Motor neuron (in vitro differentiated cells): ENCODE results near the gene NHLRC4. TPM values are rescaled to one million over a fixed set of nuclear protein-coding genes. Genes with fewer than 3 reads are reported as not detected.
A peak's percentile ranks its signal among the peaks of the same experiment; 100 is the strongest.

Source experiments
- ATAC-seq, 8 experiments: fragments of 200-7000 bp; cut with Tn5 transposase; replicated peaks in 6 of 8; 2 replicates each; pipeline ENCODE4 v1.8.0; 2021; ENCODE audit warnings: mild to moderate bottlenecking in 8 of 8, moderate library complexity in 8 of 8
- H3K27ac ChIP-seq, 2 donors: fragments of 250-450 bp; sonication (Bioruptor Pico); 2 replicates each; pipeline ENCODE4 v1.9.0; 2021; ENCODE audit warnings: antibody characterized with exemption in 2 of 2, mild to moderate bottlenecking in 2 of 2, moderate library complexity in 1 of 2
- H3K4me1 ChIP-seq, 2 donors: fragments of 250-450 bp; sonication (Bioruptor Pico); replicated peaks in 1 of 2; 2 replicates each; pipeline ENCODE4 v1.6.1; 2021; ENCODE audit warnings: antibody characterized with exemption in 2 of 2, mild to moderate bottlenecking in 2 of 2, moderate library complexity in 1 of 2
- H3K4me3 ChIP-seq, 5 donors: fragments of 250-450 bp; sonication (Bioruptor Pico); 2 replicates each; pipeline ENCODE4 v1.9.0; 2021; ENCODE audit warnings: antibody characterized with exemption in 5 of 5, mild to moderate bottlenecking in 5 of 5, moderate library complexity in 4 of 5
- WGBS, 10 experiments: fragments of 450-650 bp; shearing (Covaris generic); methylation state at CpG; one replicate each; pipeline ENCODE4 v1.0.0; 2022; 5-methylcytosine and 5-hydroxymethylcytosine counted together
- in situ Hi-C, 9 experiments: fragments of 400-800 bp; cut with MboI; loops; one replicate each; pipeline ENCODE4 v1.15.0; 2021; ENCODE audit warnings: low sequenced_read_pairs in 9 of 9, low pct_unique_long_range_greater_than_20kb in 2 of 9; ENCODE audit not compliant: unreplicated experiment in 9 of 9
- total RNA-seq, 8 experiments: library from RNA; unstranded; fragments of 300-600 nt; gene quantifications; 2 replicates each; pipeline versions ENCODE4 v1.2.3 to v1.2.4, GENCODE V29; 2022

Gene NHLRC4
- 1 to 10 TPM in 5 of 8 experiments, under 1 TPM in 3; 0.33 to 2.2 (median 1.0) TPM for total RNA-seq

- H3K4me3 ChIP-seq = peak within 1 kb of the TSS in 1 of 5 donors; percentile 4
- ATAC-seq = peak; percentile 21 to 56 (median 45)
- in situ Hi-C loops = no loop called here
- 0 to 22% (median 0%) methylated on average over 1 to 6 of the region's 26 CpGs; no CpG with 5 or more reads in 7 of the 10 experiments for WGBS, 10 experiments
- H3K27ac ChIP-seq = peak within 1 kb of the TSS in 1 of 2 donors; percentile 80
- peaks cover 38% of the 10 kb centered on the region in 2 donors for H3K4me1 ChIP-seq
Observed at GRCh38 chr16:566475-567372, at the start of gene NHLRC4. NHLRC4 (plus strand) TSS chr16:567005; CDS start chr16:568048, 1,043 bp downstream.

- Histone ChIP-seq H3K27ac (no peak overlapping the region), H3K4me3 (no peak overlapping the region), H3K4me1 (no peaks in the 10 kb centered on the region)
- in situ Hi-C loops = no loop called here
- 60 to 93% methylated on average over 1 to 3 of the region's 9 CpGs; no CpG with 5 or more reads in 8 of the 10 experiments for WGBS, 10 experiments
- ATAC-seq = peak in 1 of 8 experiments; percentile 5
Observed at GRCh38 chr16:518858-519257, 47.9 kb upstream of the NHLRC4 start.

GRCh38 chr16:519425-519824 is 47.4 kb upstream of the NHLRC4 start:
- H3K4me3 ChIP-seq = no peak overlapping the region
- no peak overlapping the region for H3K27ac ChIP-seq
- 100% methylated on average over 5 of the region's 19 CpGs; no CpG with 5 or more reads in 9 of the 10 experiments for WGBS, 10 experiments
- H3K4me1 ChIP-seq = no peaks in the 10 kb centered on the region
- in situ Hi-C loops = no loop called here
- no peak for ATAC-seq

- H3K4me1 ChIP-seq = peaks cover 0 to 2% of the 10 kb centered on the region in 2 donors
- ATAC-seq = no peak
- H3K27ac ChIP-seq = no peak overlapping the region
- 95 to 100% (median 100%) methylated on average over 2 to 5 of the region's 35 CpGs; no CpG with 5 or more reads in 7 of the 10 experiments for WGBS, 10 experiments
- in situ Hi-C loops = no loop called here
- no peak overlapping the region for H3K4me3 ChIP-seq
Observed at GRCh38 chr16:519841-520687, 46.7 kb upstream of the NHLRC4 start.

GRCh38 chr16:520847-521246 is 46.0 kb upstream of the NHLRC4 start:
- Histone ChIP-seq H3K4me3 (no peak overlapping the region), H3K4me1 (peaks cover 6 to 9% of the 10 kb centered on the region in 2 donors), H3K27ac (no peak overlapping the region)
- 80 to 100% (median 100%) methylated on average over 1 to 8 of the region's 13 CpGs; no CpG with 5 or more reads in 5 of the 10 experiments for WGBS, 10 experiments
- in situ Hi-C loops = no loop called here
- ATAC-seq = no peak

GRCh38 chr16:521381-522210 is 45.2 kb upstream of the NHLRC4 start:
- in situ Hi-C loops = no loop called here
- Histone ChIP-seq H3K4me3 (no peak overlapping the region), H3K27ac (no peak overlapping the region), H3K4me1 (peaks cover 12 to 13% of the 10 kb centered on the region in 2 donors)
- ATAC-seq = no peak
- 64 to 100% (median 84%) methylated on average over 1 to 12 of the region's 34 CpGs; no CpG with 5 or more reads in 2 of the 10 experiments for WGBS, 10 experiments

GRCh38 chr16:522320-523096 is 44.3 kb upstream of the NHLRC4 start:
- in situ Hi-C loops = no loop called here
- Histone ChIP-seq H3K4me3 (no peak overlapping the region), H3K27ac (peak overlapping the region in 1 of 2 donors; percentile 23), H3K4me1 (peaks cover 12 to 13% of the 10 kb centered on the region in 2 donors)
- ATAC-seq = no peak
- 65 to 100% (median 91%) methylated on average over 1 to 2 of the region's 23 CpGs; no CpG with 5 or more reads in 4 of the 10 experiments for WGBS, 10 experiments

- Histone ChIP-seq H3K4me3 (no peak overlapping the region), H3K4me1 (peaks cover 12 to 13% of the 10 kb centered on the region in 2 donors), H3K27ac (no peak overlapping the region)
- 46 to 100% (median 93%) methylated on average over 1 to 8 of the region's 22 CpGs; no CpG with 5 or more reads in 5 of the 10 experiments for WGBS, 10 experiments
- in situ Hi-C loops = no loop called here
- ATAC-seq = no peak
Observed at GRCh38 chr16:523097-523741, 43.6 kb upstream of the NHLRC4 start.

GRCh38 chr16:524274-525040 is 42.3 kb upstream of the NHLRC4 start:
- H3K4me3 ChIP-seq = no peak overlapping the region
- no peak overlapping the region for H3K27ac ChIP-seq
- peaks cover 21 to 24% of the 10 kb centered on the region in 2 donors for H3K4me1 ChIP-seq
- in situ Hi-C loops = no loop called here
- ATAC-seq = no peak
- WGBS, 10 experiments = 80 to 100% methylated on average over 1 to 2 of the region's 24 CpGs; no CpG with 5 or more reads in 8 of the 10 experiments

GRCh38 chr16:525123-525519 is 41.7 kb upstream of the NHLRC4 start:
- H3K27ac ChIP-seq = peak overlapping the region; percentile 19 to 99
- WGBS, 10 experiments = 100% methylated on average over 1 of the region's 8 CpGs; no CpG with 5 or more reads in 9 of the 10 experiments
- ATAC-seq = no peak
- in situ Hi-C loops = no loop called here
- H3K4me1 ChIP-seq = peaks cover 21 to 26% of the 10 kb centered on the region in 2 donors
- H3K4me3 ChIP-seq = peak overlapping the region in 2 of 5 donors; percentile 78 to 82
